Embryonic facial prominence (tissue), 1 donor: ENCODE measurements around the gene DIS3L2.
"Not testable (repeated sequence)": the region's sequence is repeated elsewhere in the genome, so short reads cannot be mapped to it uniquely, and the experiment has no call there.

ENCODE experiments used
- DNase-seq: peaks from one replicate; pipeline ENCODE4 v3.0.0-alpha.2; 2016; ENCODE audit errors: extremely low spot score

Gene DIS3L2

DNA sequence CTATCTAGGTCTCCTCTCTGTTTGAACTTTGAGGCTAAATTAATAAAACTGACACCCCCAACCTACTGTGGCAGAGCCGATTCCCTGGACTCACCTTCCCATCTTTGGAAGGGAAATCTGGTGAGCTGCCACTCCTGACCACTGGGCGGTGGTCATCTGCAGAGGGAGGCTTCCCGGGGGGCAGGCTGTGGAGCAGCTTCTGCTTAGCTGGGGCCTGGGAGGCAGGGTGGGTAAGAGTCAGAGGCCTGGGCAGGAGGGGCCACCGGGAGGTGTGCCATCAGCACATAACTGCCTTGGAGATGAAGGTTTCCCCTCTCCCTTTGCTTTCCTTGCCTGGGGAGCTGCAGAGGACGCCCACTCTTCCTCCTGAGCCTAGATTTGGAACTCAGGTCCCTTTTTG lies 33.0 kb upstream of the DIS3L2 start:
- DNase-seq: no peak

DNA sequence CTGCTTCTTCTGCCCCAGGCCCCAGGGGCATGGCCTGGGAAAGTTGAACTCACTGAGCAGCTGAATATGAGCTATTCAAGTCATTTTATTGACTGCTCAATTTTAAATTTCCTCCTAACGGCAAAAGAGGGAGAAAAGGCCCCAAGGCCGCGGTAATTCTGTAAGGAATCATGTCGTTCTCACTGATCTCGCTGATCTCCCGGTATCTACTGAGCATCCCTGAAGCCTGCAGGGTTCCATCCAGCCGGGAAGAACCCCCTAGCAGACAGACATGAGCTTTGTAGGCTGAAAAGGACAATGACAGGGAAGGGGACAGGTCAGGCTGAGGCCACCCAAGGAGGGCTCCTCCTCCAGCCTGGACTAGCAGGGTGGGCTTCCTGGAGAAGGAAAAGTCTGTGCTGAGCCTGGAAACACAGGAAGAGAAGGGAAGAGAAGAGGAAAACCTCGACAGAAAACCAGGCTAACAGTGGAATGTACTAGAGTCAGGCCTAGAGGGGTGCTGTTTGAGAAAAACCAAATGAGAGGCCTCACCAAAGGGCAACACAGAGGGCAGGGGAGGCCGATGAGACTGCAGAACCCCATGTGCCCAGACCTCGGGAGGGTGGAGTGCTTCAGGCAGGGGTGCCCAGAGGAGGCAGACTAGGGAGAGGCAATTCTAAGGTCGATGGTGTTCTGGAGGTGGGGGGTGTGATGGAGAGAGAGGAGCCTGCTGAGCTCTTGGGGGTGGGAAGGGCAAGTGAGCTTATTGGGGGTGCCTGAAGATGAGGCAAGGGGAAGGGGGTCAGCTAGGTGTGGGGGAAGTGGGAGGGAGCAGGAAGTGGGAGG lies 32.4 kb upstream of the DIS3L2 start:
- no peak for DNase-seq

DNA sequence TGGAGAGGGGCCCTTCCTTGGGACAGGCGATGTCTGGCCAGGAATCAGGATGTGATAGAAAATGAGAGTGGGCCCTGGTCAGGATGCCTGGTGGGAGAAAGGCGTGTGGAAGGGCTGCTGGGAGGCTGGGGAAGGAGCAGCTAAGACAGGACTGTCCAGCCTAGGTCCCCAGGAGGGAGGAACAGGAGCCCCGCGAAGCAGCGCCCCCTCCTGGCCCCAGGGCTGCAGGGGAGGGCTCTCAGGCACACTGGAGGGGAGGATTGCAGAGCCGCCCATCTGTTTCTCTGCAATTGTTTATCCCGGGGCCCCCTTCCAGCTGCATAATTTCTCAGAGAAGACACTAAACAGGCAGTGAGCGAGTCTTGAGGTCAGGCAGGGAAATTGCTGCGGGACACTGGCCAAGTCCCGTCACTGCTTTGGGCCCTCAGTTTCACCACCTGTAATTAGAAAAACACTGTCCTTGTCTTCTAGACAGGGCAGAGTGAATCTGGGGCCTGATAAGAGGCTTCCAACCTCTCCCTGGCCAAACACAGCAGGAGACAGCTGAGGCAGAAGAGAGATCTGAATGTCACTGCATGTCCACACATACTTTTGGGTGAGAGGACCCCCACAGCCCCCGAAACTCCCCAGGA lies 31.4 kb upstream of the DIS3L2 start:
- DNase-seq: no peak

DNA sequence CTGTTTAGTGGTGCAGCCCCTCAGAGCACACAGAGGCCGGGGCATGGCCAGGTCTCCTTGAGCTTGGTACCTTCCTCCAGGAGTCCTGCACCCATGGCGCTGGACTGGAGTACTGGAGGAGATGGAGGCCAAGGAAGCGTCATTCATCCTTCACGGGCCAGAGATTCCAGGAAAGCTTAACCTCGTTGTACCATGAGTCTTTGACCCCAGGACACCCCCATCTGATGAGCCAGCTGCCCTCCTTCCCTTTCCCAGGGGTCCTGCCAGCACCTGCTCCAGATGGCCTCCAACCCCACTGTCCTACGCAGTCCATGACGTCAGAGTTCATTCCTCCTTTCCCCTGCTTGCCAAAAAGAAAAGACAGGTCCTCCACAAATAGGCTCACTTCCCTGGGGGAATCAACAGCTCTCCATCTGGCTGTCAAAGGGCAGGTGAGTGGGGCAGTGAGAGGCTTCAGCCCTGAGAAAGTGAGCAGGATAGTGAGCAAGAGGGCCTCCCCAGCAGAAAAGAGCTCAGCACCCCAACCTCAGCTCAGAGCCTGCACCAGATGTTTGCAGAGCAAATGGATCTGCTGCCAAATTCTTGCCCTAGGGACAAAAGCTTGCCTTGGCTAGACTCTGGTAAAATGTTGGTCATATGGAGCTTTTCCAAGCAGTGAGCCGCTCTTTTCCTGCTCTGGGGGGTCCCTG lies 30.8 kb upstream of the DIS3L2 start:
- no peak for DNase-seq

DNA sequence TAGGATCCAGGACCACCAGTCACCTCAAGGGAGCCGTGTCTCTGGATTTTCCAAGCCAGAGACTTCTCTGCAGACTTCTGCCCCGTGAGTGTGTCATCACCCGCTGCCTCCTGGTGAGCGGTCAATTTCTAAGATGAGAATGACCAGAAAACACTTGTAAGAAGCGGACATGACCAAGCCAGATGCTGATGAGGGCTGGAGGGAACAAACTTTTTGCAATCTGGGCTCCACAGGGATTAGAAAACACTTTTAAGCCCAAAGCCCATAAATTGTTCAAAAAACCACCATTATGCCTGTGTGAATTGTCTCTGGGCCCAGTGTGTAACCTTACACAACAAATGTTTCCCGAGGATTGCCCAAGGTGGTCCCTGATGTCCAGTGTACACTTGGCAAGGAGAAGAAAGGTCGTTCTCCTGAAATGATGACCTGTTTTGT lies 30.0 kb upstream of the DIS3L2 start:
- DNase-seq: no peak

DNA sequence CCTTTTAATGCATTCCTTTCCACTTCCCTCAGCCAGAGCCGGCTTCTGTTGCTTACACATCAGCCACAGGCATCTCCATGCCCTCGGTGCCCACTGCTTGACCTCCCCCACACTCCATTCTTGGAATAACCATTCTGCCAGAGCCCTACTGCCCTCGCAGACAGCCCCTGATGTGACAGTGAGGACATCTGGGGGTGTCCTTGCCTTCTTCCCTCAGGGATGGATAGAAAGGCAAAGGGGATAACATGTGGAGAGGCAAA lies 28.9 kb upstream of the DIS3L2 start:
- no peak for DNase-seq

DNA sequence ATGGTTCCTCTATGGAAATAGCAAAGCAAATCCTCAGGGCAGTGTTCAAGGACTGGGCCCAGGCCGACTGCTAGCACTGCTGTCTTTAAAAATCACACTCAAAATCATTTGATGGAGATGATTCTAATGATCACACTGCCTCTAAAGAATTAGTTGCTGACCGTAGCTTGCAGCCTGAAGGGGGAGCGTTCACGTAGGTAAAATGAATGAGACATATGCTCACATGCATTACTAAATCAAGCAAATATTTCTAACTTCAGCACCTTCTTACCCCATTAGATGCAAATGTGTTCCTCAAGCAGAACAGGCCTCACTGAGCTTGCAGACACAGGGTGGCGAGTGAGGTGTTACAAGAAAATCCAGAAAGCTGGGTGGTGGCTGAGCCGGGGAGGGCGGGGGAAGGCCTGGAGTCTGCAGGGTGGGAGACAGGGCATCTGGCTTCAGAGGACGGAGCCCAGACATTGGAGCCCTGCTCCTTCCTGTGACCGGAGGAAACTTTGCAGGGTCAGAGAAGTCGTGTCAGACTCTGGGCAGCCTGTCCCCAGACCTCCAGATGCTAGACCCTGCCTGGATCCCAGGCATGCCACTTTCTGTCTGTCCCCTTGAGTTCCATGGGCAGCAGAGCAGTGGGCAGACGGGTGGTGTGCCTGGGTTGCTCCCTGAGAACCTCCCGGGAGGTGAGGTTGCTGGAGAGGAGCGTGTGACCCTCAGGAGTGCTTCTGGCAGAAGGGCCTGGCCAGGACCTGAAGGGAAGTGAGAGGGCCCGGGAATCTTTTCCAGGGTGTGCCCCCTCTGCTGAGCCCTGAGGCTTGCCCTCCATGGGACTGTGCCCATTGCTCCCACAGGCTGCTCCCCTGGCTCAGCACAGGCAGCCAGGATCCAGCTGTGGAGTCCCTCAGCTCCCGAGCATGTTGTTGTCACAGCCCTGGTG lies 28.3 kb upstream of the DIS3L2 start:
- DNase-seq: no peak

DNA sequence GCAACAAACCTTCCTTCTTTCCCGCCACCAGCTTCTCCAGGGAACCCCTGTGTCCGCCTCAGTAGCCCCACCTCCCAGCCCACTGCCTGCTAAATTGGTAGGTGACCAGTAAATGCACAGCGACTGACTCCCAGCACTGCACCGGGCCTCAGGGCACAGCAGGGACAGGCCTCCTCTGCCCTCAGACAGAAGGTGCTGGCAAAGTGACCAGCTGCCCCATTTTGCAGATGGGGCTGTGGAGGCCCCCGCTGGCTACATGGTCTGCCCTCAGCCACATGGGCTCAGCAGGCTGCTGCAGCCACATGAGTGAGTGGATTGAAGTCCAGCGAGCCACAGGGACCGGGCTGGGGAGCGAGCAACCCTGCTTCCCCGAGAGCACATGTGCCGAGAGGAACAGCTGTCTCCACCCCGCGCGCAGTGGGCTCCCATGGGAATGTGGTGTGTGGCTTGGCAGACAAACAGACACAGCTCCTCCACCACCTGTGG lies 27.6 kb upstream of the DIS3L2 start:
- no peak for DNase-seq

DNA sequence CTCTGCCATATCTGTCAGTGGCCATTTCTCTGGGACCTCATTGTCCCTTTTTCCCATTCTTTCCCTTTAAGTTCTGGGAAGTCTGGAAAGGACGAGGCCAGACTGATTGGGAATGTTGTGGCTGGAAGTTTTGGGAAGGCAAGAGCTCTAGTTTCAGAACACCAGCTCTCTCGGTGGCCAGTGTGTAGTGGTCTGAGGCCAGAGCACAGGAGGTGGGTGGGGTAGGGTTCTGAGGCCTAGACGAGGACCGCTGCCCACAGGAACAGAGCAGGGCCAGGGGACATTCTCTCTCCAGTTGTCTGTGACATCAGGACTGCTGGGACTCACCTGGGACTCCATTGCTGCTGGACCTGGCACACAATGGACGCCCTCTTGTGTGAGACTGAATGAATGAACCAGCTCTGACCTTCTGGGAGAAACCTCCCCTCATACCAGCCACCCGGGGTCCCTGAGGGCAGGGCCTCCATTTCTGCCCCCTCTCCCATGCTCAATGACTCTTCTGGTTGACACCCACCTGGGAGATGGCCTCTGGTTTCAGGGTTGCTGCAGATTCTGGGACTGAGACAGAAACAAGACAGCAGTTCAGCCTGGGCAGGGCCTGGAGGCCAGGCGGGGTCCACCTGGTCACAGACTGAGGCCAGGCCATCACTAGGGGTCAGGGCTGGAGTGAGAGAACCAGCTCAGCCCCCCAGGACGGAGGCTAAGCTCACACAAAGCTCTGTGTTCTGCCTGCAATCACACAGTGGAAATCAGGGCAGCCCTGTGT lies 26.9 kb upstream of the DIS3L2 start:
- DNase-seq: no peak

DNA sequence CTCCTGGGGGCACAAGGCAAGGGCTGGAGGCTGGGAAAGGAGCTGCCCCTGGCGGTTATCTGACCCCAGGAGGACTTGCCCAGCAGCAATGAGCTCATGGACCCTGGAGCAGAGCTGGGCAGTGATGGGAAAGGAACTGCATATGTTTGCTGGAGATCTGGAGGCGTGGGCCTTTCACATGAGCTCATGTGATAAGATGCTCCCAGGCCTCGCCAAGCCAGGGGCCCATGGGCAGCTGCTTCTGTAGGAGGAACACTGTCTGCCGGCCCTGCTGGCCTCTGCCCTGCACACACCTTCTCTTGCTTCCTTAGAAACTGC lies 26.3 kb upstream of the DIS3L2 start:
- DNase-seq: no peak

DNA sequence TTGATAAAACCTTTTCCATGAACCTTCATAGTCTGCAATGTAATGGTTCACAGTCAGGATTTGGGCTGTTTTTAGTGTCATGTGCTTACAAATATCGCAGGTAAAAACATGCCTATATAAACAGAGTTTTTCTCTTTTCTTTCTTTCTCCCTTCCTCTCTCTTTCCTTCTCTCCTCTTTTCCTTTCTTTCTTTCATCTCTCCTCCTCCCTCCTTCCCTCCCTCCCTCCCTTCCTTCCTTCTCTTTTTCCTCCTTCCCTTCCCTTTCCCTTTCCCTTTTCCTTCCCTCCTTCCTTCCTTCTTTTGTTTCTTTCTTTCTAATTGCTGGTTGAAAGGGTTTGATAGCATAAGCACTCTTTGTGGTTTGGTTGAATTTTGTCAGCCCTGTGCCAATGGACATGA lies 25.7 kb upstream of the DIS3L2 start:
- no peak for DNase-seq

DNA sequence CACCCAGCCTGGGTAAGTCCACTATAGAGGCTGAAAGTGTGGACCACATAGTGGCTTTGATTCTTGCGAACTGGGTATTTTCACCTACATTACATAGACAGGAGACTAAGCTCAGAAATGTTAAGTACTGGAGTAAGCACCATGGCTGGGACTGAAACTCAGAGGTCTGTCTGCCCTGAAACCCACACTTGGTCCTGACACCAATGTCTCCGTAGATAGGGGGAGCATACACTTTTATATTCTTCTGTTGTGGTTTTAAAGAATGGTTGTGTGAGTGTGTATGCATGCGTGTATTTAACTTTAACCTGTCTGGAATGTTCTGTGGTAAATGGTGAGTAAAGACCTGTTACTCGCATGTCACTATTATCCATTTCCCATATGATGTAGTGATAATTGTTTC lies 25.0 kb upstream of the DIS3L2 start:
- DNase-seq: no peak

DNA sequence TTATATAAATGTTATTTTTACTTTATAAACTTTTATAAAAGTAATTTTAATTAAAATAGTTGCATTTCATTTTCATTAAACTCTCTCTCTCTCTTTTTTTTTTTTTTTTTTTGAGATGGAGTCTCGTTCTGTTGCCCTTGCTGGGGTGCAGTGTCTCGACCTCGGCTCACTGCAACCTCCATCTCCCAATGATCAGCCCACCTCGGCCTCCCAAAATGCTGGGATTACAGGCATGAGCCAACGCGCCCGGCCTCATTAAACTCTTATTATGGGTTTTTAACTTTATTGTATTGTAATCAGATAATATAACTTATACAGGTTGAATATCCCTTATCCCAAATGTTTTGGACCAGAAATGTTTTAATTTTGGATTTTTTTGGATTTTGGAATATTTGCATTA lies 24.5 kb upstream of the DIS3L2 start:
- no peak for DNase-seq

DNA sequence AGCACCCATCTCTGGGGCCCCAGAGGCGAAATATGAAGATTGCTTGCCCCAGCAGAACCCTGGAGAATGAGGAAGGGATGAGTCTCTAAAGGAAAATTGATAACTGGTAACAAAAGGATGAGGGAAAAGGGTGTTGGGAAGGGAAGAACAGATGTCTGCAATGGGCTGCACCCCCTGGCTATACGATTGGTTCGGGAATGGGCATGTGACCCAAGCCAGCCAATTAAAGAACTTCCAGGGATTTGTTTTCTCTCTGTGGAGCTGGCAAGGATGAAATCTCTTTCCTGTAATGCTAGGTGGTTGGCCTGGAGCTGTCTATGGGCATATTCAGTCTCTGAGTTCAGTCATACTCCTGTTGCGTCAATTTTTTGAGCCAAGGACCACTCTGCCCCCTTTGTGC lies 22.5 kb upstream of the DIS3L2 start:
- no peak for DNase-seq

DNA sequence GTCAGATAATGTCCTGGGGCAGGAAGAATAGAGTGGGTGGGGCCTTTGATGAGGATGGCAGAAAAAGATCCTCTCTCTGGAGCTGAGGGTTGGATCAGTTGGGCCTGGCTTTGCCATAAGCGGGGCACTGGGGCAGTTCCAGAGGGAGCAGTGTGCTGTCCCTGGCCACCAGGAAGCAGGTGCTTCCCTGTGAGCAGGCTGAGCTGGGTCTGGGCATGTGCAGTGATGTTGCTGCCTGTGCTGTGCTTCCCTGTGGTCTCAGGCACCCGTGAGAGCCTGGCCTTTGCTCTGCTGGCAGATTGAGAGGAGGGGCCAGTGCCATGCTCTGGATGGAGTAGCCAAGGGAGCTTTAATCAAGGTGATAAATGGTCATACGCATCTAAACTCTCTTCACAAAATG lies 20.7 kb upstream of the DIS3L2 start:
- no peak for DNase-seq

DNA sequence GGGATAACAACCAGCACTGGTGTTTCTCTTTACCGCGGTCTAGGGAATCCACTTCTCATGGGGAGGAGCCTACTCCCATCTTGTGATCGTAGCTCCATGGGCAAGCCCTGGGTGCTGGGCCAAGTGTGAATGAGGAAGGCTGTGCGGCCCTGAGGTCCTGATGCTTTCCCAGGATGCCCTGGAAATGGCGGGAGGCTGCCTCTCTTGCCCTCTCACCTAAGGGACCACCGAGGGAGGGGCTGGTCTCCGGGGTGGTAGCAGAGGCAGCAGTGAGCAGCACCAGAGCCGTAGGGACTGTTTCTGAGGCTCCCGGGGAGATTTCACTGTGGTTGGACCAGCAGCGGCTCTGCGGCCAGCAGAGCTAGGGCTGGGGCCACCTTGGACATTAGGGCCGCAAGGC lies 19.8 kb upstream of the DIS3L2 start:
- no peak for DNase-seq

DNA sequence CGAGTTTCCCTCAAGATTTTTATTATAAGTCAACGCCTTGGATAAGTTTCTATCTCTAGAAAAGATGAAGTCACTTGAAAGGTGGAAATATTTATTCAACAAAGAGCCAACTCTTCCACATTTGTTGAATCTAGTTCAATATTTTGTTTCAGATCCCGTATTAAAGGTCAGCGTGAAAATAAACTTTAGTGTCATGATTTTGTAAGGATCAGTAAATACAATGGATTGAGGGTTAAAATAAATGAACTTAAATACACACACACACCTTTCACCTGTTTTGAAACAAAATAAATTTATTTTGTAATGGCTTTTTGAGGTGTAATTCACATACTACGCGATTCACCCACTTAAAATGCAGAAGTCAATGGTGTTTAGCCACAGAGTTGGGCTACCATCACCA lies 19.3 kb upstream of the DIS3L2 start:
- DNase-seq: no peak

DNA sequence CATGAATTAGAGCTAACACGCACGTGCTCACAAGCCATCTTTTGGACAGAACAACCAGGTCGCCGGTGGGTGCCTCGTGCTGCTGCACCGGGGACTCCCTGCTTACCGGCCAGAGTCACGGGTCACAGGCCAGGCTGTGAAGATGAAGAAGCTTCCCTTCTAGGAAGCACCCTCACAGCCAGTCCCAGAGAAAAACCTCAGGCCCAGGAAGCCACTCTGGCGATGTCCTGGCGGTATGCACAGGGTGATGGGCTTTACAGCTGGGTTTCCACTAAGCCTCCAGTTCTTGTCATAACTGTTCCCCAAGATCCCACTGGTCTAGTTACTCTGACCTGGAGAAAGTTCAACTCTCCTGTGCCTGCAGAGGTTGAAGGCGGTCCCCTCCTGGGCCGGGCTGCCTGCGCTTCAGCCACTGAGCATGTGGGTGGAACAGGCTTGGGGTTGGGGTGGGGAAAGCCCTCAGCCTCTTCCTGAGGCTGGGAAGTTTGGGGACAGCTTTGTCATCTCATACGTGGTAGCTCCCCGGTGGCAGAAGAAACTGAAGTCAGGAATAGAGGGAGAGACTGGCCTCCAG lies 15.2 kb upstream of the DIS3L2 start:
- no peak for DNase-seq

DNA sequence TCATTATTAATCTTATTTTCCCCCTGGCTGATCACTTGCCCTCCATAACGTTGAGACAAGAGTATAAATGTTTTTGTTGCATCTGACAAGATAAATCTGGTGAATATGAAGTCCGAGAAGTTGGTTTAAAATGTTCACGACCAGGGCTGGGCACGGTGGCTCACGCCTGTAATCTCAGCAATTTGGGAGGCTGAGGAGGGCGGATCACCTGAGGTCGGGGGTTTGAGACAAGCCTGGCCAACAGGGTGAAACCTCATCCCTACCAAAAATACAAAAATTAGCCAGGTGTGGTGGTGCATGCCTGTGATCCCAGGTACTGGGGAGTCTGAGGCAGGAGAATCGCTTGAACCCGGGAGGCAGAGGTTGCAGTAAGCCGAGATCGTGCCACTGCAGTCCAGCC lies 14.4 kb upstream of the DIS3L2 start:
- not testable (repeated sequence) for DNase-seq

DNA sequence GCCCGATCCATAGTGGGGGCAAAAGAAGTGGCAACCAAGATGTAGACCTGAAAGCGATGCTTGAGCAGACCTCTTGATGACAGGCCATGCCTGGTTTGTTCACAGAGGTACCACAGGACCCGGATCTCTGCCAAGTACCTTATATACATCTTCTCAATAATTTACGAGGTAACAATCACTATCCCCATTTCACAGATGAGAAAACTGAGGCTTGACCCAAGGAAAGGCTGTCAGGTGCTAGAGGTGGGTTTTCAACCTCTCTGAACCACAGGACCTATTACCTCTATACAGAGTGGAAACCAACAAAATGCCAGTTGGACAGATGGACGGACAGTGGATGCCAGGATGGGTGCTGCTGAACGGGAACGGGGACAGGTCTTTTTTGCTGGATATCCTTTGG lies 13.8 kb upstream of the DIS3L2 start:
- no peak for DNase-seq

DNA sequence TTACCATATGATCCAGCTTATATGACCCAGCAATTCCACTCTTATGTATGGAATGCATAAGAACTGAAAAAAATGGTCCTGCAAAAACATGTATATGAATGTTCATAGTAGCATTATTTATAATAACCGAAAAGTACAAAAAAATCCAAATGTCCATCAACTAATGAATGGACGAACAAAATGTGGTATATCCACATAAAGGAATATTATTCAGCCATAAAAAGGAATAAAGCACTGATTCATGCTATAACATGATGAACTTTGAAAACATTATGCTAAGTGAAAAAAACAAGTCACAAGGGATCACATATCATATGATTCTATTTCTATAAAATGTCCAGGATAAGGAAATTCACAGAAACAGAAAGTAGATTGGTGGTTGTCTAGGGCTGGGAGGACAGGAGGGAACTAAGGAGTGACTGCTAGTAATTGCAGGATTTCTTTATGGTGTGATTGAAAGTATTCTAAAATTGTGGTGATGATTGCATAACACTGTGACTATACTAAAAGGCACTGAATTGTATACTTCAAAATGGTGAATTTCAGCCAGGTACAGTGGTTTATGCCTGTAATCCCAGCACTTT lies 10.0 kb upstream of the DIS3L2 start:
- DNase-seq: no peak
